SK-MEL-5 (cell line): ENCODE results near the gene ABCB9. TPM values are rescaled to one million over a fixed set of nuclear protein-coding genes. Genes with fewer than 3 reads are reported as not detected.
"Not testable (repeated sequence)": the region's sequence is repeated elsewhere in the genome, so short reads cannot be mapped to it uniquely, and the experiment has no call there.

ENCODE experiments used
- DNase-seq: peaks from one replicate; pipeline ENCODE4 v3.0.0-alpha.2; 2016; ENCODE audit warnings: low read depth, low spot score
- in situ Hi-C: cut with HindIII; loops from 2 replicates; pipeline ENCODE4 v1.10.0; 2016; ENCODE audit warnings: low sequenced_read_pairs, high pct_unique_total_duplicates, low pct_unique_long_range_greater_than_20kb
- total RNA-seq: library from RNA; depleted of rRNA; stranded (reverse); fragments of >200 nt; shearing (Covaris generic); gene quantifications from 2 replicates; pipeline ENCODE4 v1.2.3, GENCODE V29; 2014

Gene ABCB9
- total RNA-seq, 1 experiment from 2014 or later: 8.3 TPM

- peak; percentile 84 for DNase-seq
- in situ Hi-C loops: no loop called here
Observed at GRCh38 chr12:122951979-122952892, 14.0 kb downstream of the ABCB9 start.

GRCh38 chr12:122951406-122951805 is 14.9 kb downstream of the ABCB9 start:
- in situ Hi-C loops: no loop called here
- no peak for DNase-seq

- no peak for DNase-seq
Observed at GRCh38 chr12:122949816-122950675, 16.2 kb downstream of the ABCB9 start.

GRCh38 chr12:122949405-122949804 is 16.9 kb downstream of the ABCB9 start:
- DNase-seq: no peak
- in situ Hi-C loops: no loop called here

More at GRCh38 chr12:122949816-122950675, 16.2 kb downstream of the ABCB9 start:
- in situ Hi-C loops: no loop called here

- in situ Hi-C loops: no loop called here
- DNase-seq: no peak
Observed at GRCh38 chr12:122948605-122949004, 17.7 kb downstream of the ABCB9 start.

- in situ Hi-C loops: no loop called here
- DNase-seq: no peak
Observed at GRCh38 chr12:122947352-122947792, 18.9 kb downstream of the ABCB9 start.

GRCh38 chr12:122946690-122947341 is 19.4 kb downstream of the ABCB9 start:
- peak; percentile 98 for DNase-seq
- in situ Hi-C loops: no loop called here

GRCh38 chr12:122944605-122945592 is 21.4 kb downstream of the ABCB9 start:
- DNase-seq: peak; percentile 97
- in situ Hi-C loops: no loop called here

GRCh38 chr12:122943196-122943595 is 23.1 kb downstream of the ABCB9 start:
- in situ Hi-C loops: no loop called here
- DNase-seq: no peak

- in situ Hi-C loops: no loop called here
Observed at GRCh38 chr12:122942637-122943036, 23.6 kb downstream of the ABCB9 start.

GRCh38 chr12:122941351-122941750 is 24.9 kb downstream of the ABCB9 start:
- in situ Hi-C loops, DNase-seq: not testable (repeated sequence)

More at GRCh38 chr12:122942637-122943036, 23.6 kb downstream of the ABCB9 start:
- DNase-seq: no peak

GRCh38 chr12:122939125-122939524 is 27.1 kb downstream of the ABCB9 start:
- in situ Hi-C loops: no loop called here

GRCh38 chr12:122937622-122938091 is 28.6 kb downstream of the ABCB9 start:
- no peak for DNase-seq
- in situ Hi-C loops: no loop called here

More at GRCh38 chr12:122939125-122939524, 27.1 kb downstream of the ABCB9 start:
- DNase-seq: no peak

GRCh38 chr12:122935318-122935717 is 30.9 kb downstream of the ABCB9 start:
- no peak for DNase-seq
- in situ Hi-C loops: no loop called here

- in situ Hi-C loops: no loop called here
- no peak for DNase-seq
Observed at GRCh38 chr12:122934722-122935121, 31.5 kb downstream of the ABCB9 start.

- in situ Hi-C loops: no loop called here
- no peak for DNase-seq
Observed at GRCh38 chr12:122932207-122932606, 34.1 kb downstream of the ABCB9 start.

- in situ Hi-C loops: no loop called here
- no peak for DNase-seq
Observed at GRCh38 chr12:122929812-122930211, 36.5 kb downstream of the ABCB9 start.
